ENCODE data around the gene GOT2. TPM values are rescaled to one million over a fixed set of nuclear protein-coding genes. Genes with fewer than 3 reads are reported as not detected.
"Not testable (repeated sequence)": the region's sequence is repeated elsewhere in the genome, so short reads cannot be mapped to it uniquely, and the experiment has no call there.

The GOT2 gene
- total RNA-seq, 2 donors from 2014 or later, result 117 to 184 TPM

- TF ChIP-seq CTCF (IDR thresholded peaks at IDR 0.05), result no peak
- Histone ChIP-seq H3K9ac (ENCODE audit: low read depth in 2 of 2, low read length in 2 of 2) (no peak overlapping the region), H3K27me3 (no peaks in the 10 kb centered on the region), H3K4me1 (no peaks in the 10 kb centered on the region), H3K9me3 (no peaks in the 10 kb centered on the region), H3K36me3 (no peaks in the 10 kb centered on the region), H3K4me3 (no peak overlapping the region), H3K27ac (no peak overlapping the region)
- intact Hi-C loops (cut with DNase I), result no loop called here
- no peak for DNase-seq
Observed at GRCh38 chr16:58738672-58739296, 4.7 kb upstream of the GOT2 start.

GRCh38 chr16:58736341-58736740 lies 2.2 kb upstream of the GOT2 start:
- H3K9ac ChIP-seq (ENCODE audit: low read depth in 2 of 2, low read length in 2 of 2); H3K36me3 ChIP-seq; H3K4me3 ChIP-seq; H3K9me3 ChIP-seq; H3K27me3 ChIP-seq; H3K27ac ChIP-seq; H3K4me1 ChIP-seq; intact Hi-C loops (cut with DNase I); DNase-seq: not testable (repeated sequence)

- intact Hi-C loops (cut with DNase I), result no loop called here
- no peaks in the 10 kb centered on the region for H3K27me3 ChIP-seq
- DNase-seq, result no peak
Observed at GRCh38 chr16:58734459-58734787, 307 bp upstream of the GOT2 start.

GRCh38 chr16:58733248-58733670 lies 857 bp downstream of the GOT2 start:
- TF ChIP-seq CTCF (IDR thresholded peaks at IDR 0.05), result no peak
- DNase-seq, result no peak
- intact Hi-C loops (cut with DNase I), result no loop called here
- Histone ChIP-seq H3K9me3 (no peaks in the 10 kb centered on the region), H3K9ac (ENCODE audit: low read depth in 2 of 2, low read length in 2 of 2) (peak overlapping the region; percentile 86 to 90), H3K36me3 (no peaks in the 10 kb centered on the region), H3K4me1 (peaks cover 6% of the 10 kb centered on the region), H3K4me3 (peak overlapping the region; percentile 74), H3K27ac (peak overlapping the region; percentile 68), H3K27me3 (no peaks in the 10 kb centered on the region)

More at GRCh38 chr16:58734459-58734787, 307 bp upstream of the GOT2 start:
- H3K4me1 ChIP-seq, result peaks cover 6% of the 10 kb centered on the region
- no peaks in the 10 kb centered on the region for H3K9me3 ChIP-seq
- no peak for TF ChIP-seq CTCF (IDR thresholded peaks at IDR 0.05)
- H3K9ac ChIP-seq (ENCODE audit: low read depth in 2 of 2, low read length in 2 of 2), result peak overlapping the region in 1 of 2 donors; percentile 86
- H3K36me3 ChIP-seq, result no peaks in the 10 kb centered on the region
- peak overlapping the region; percentile 68 for H3K27ac ChIP-seq
- peak overlapping the region; percentile 74 for H3K4me3 ChIP-seq

GRCh38 chr16:58732545-58733247 lies 1.4 kb downstream of the GOT2 start:
- H3K4me3 ChIP-seq, result peak overlapping the region; percentile 74
- no peak for DNase-seq
- H3K4me1 ChIP-seq, result peaks cover 6% of the 10 kb centered on the region
- peak overlapping the region; percentile 68 for H3K27ac ChIP-seq
- no peaks in the 10 kb centered on the region for H3K27me3 ChIP-seq
- intact Hi-C loops (cut with DNase I), result no loop called here
- no peak for TF ChIP-seq CTCF (IDR thresholded peaks at IDR 0.05)
- H3K36me3 ChIP-seq, result no peaks in the 10 kb centered on the region
- H3K9ac ChIP-seq (ENCODE audit: low read depth in 2 of 2, low read length in 2 of 2), result peak overlapping the region; percentile 86 to 90
- no peaks in the 10 kb centered on the region for H3K9me3 ChIP-seq

- intact Hi-C loops (cut with DNase I), result no loop called here
- H3K27ac ChIP-seq, result no peak overlapping the region
Observed at GRCh38 chr16:58730724-58731370, 3.3 kb downstream of the GOT2 start.

More at GRCh38 chr16:58730724-58731370, 3.3 kb downstream of the GOT2 start:
- Histone ChIP-seq H3K36me3 (no peaks in the 10 kb centered on the region), H3K27me3 (no peaks in the 10 kb centered on the region), H3K4me3 (no peak overlapping the region), H3K9ac (ENCODE audit: low read depth in 2 of 2, low read length in 2 of 2) (no peak overlapping the region), H3K9me3 (no peaks in the 10 kb centered on the region), H3K4me1 (peaks cover 6% of the 10 kb centered on the region)
- TF ChIP-seq CTCF (IDR thresholded peaks at IDR 0.05), result no peak
- DNase-seq, result no peak

Measured in colonic mucosa (tissue), 4 donors.